PFSK-1 (cell line): Measurements from ENCODE around the gene FBXO21.

Source experiments
- FOXP2 ChIP-seq: optimal IDR thresholded peaks from 2 replicates; pipeline ENCODE3; 2011; ENCODE audit warnings: borderline replicate concordance, control low read depth, inconsistent platforms; ENCODE audit not compliant: insufficient read depth; ENCODE audit errors: extremely low read length, extremely low read depth
- POLR2AphosphoS5 ChIP-seq: IDR thresholded peaks from 2 replicates; pipeline ENCODE4 v1.6.1; 2012; ENCODE audit warnings: low read depth, mild to moderate bottlenecking, control low read depth, low read length, moderate library complexity
- SIN3A ChIP-seq: IDR thresholded peaks from 2 replicates; pipeline ENCODE4 v1.6.1; 2012; ENCODE audit warnings: mild to moderate bottlenecking, low read length, moderate library complexity, borderline replicate concordance; ENCODE audit not compliant: insufficient read depth
- TAF1 ChIP-seq: IDR thresholded peaks from 2 replicates; pipeline ENCODE4 v1.6.1; 2012; ENCODE audit warnings: low read length, control low read depth, borderline replicate concordance; ENCODE audit not compliant: insufficient read depth
- TF ChIP-seq, protein P1 (sequence below), 2 experiments: IDR thresholded peaks; 2 replicates each; pipeline versions ENCODE4 v1.6.1 to v1.8.0; 2011 to 2012; ENCODE audit warnings: low read depth in 2 of 2, low read length in 2 of 2, control low read depth in 1 of 2, inconsistent platforms in 1 of 2, mild to moderate bottlenecking in 1 of 2, moderate library complexity in 1 of 2; ENCODE audit not compliant: insufficient read depth in 1 of 2

DNA sequence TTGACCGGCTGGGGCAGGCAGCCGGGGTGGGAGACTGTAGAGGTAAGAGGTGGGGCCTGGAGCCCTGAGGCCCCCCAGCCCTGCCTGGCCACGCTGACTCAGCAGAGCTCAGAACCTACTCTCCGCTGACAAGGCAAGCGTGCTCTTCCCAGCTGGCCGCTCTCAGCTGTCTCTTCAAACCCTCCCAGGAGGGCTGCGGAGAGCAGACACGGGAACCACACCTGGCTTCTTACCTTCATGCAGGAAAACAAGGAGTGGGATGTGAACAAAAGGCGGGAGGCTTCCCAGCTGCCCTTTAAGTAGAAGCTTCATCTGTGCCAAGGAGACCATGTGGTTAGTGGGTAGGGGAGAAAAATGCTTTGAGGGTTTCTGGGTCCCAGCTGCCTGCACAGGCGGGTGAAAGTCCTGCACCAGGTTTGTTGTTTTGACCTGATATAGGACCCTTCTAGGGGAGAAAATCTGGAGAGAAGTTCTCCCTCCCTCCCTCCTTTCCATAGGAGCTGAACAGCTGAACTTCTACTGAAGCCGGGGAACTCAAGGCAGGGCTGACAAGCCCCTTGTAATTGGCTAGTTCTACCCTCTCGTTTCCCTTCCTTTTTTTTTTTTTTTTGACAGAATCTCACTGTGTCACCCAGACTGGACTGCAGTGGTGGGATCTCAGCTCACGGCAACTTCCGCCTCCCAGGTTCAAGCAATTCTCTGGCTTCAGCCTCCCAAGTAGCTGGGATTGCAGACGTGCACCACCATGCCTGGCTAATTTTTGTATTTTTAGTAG is 78.3 kb downstream of the FBXO21 start:
- TF ChIP-seq, protein P1, sequence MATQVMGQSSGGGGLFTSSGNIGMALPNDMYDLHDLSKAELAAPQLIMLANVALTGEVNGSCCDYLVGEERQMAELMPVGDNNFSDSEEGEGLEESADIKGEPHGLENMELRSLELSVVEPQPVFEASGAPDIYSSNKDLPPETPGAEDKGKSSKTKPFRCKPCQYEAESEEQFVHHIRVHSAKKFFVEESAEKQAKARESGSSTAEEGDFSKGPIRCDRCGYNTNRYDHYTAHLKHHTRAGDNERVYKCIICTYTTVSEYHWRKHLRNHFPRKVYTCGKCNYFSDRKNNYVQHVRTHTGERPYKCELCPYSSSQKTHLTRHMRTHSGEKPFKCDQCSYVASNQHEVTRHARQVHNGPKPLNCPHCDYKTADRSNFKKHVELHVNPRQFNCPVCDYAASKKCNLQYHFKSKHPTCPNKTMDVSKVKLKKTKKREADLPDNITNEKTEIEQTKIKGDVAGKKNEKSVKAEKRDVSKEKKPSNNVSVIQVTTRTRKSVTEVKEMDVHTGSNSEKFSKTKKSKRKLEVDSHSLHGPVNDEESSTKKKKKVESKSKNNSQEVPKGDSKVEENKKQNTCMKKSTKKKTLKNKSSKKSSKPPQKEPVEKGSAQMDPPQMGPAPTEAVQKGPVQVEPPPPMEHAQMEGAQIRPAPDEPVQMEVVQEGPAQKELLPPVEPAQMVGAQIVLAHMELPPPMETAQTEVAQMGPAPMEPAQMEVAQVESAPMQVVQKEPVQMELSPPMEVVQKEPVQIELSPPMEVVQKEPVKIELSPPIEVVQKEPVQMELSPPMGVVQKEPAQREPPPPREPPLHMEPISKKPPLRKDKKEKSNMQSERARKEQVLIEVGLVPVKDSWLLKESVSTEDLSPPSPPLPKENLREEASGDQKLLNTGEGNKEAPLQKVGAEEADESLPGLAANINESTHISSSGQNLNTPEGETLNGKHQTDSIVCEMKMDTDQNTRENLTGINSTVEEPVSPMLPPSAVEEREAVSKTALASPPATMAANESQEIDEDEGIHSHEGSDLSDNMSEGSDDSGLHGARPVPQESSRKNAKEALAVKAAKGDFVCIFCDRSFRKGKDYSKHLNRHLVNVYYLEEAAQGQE (IDR thresholded peaks at IDR 0.05; ENCODE audit: insufficient read depth in 1 of 2, low read depth in 2 of 2, low read length in 2 of 2), result no peak
- no peak for TF ChIP-seq POLR2AphosphoS5
- TF ChIP-seq SIN3A, result no peak
- TF ChIP-seq TAF1, result no peak
- no peak for TF ChIP-seq FOXP2
